DND-41 (cell line): ENCODE results near the gene RILPL1.

Experiments used
- ATAC-seq: fragments of 200-7000 bp; cut with Tn5 transposase; 3 replicates; pipeline ENCODE4 v1.9.1; 2021; ENCODE audit warnings: low read depth; ENCODE audit not compliant: insufficient read depth
- DNase-seq: peaks from one replicate; pipeline ENCODE4 v3.0.0-alpha.2; 2020
- H2AFZ ChIP-seq: 2 replicates; pipeline ENCODE4 v1.6.0; 2012; ENCODE audit warnings: low read depth, low read length
- H3K27ac ChIP-seq: 2 replicates; pipeline ENCODE4 v1.5.1; 2012; ENCODE audit warnings: low read length, inconsistent platforms
- H3K27me3 ChIP-seq: fragments of 200-600 bp; sonication (generic); 2 replicates; pipeline ENCODE4 v1.6.0; 2012; ENCODE audit warnings: low read length, mild to moderate bottlenecking, inconsistent platforms; ENCODE audit not compliant: insufficient read depth, poor library complexity
- H3K36me3 ChIP-seq: 2 replicates; pipeline ENCODE4 v1.5.1; 2012; ENCODE audit warnings: low read length, inconsistent platforms; ENCODE audit not compliant: insufficient read depth
- H3K4me1 ChIP-seq: 2 replicates; pipeline ENCODE4 v1.5.1; 2012; ENCODE audit warnings: mild to moderate bottlenecking, low read length; ENCODE audit not compliant: insufficient read depth
- H3K4me2 ChIP-seq: 2 replicates; pipeline ENCODE4 v1.6.0; 2012; ENCODE audit warnings: mild to moderate bottlenecking, moderate library complexity, low read length, inconsistent platforms; ENCODE audit not compliant: insufficient read depth
- H3K4me3 ChIP-seq, 2 experiments: fragments of 200-600 bp in 1 of 2; shearing (Covaris generic) in 1 of 2; 2 replicates each; pipeline ENCODE4 v1.5.1; 2012 to 2016; ENCODE audit warnings: inconsistent platforms in 2 of 2, low read length in 2 of 2, mild to moderate bottlenecking in 2 of 2, low read depth in 1 of 2, moderate library complexity in 1 of 2
- H3K79me2 ChIP-seq: 2 replicates; pipeline ENCODE4 v1.6.0; 2012; ENCODE audit warnings: low read length, inconsistent platforms; ENCODE audit not compliant: insufficient read depth
- H3K9ac ChIP-seq: 2 replicates; pipeline ENCODE4 v1.6.0; 2012; ENCODE audit warnings: low read depth, mild to moderate bottlenecking, inconsistent platforms, low read length, moderate library complexity
- H3K9me3 ChIP-seq: 2 replicates; pipeline ENCODE4 v1.5.1; 2012; ENCODE audit warnings: low read length, moderate library complexity, mild to moderate bottlenecking, inconsistent platforms; ENCODE audit not compliant: insufficient read depth, severe bottlenecking
- H4K20me1 ChIP-seq: 2 replicates; pipeline ENCODE4 v1.6.0; 2012; ENCODE audit warnings: low read length; ENCODE audit not compliant: insufficient read depth
- EZH2 ChIP-seq: IDR thresholded peaks from 3 replicates; pipeline ENCODE4 v1.6.1; 2012; ENCODE audit warnings: borderline replicate concordance, low read depth, mild to moderate bottlenecking, moderate library complexity, low read length, inconsistent platforms; ENCODE audit not compliant: severe bottlenecking
- TF ChIP-seq, protein P1 (sequence below): IDR thresholded peaks from 2 replicates; pipeline ENCODE4 v1.5.1; 2012; ENCODE audit warnings: borderline replicate concordance, low read length, moderate library complexity, mild to moderate bottlenecking; ENCODE audit not compliant: poor library complexity, severe bottlenecking; ENCODE audit errors: extremely low read depth

RILPL1 gene

DNA sequence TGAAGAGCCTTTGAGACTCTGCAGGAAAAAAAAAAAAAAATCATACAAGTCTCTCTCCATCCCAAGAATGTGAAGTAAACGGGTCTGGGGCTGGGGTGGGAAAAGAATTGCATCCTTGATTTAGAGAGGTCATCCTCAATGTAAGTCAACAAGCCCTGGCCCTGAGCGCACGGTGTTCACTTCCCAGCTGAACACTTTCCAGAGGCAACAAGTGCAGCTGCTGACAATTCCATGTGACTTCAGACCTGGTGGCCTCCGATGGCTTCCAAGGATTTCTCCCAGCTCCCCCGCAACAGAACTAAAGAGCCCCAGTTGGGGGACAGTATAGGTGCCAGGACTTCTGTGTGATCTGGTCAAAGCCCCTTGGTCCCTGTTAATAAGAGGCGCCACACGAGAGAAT is 2.4 kb downstream of the RILPL1 start:
- Histone ChIP-seq H3K9me3 (no peaks in the 10 kb centered on the region), H3K27me3 (no peaks in the 10 kb centered on the region), H3K79me2 (peaks cover 5% of the 10 kb centered on the region), H3K4me3 (no peak overlapping the region), H2AFZ (no peak overlapping the region), H3K4me2 (no peak overlapping the region), H4K20me1 (0 out of 2 replicates have a peak, but pooled peaks cover 3% of the 10 kb centered on the region), H3K9ac (no peak overlapping the region), H3K36me3 (no peaks in the 10 kb centered on the region), H3K27ac (no peak overlapping the region), H3K4me1 (peaks cover 31% of the 10 kb centered on the region)
- TF ChIP-seq, protein P1, sequence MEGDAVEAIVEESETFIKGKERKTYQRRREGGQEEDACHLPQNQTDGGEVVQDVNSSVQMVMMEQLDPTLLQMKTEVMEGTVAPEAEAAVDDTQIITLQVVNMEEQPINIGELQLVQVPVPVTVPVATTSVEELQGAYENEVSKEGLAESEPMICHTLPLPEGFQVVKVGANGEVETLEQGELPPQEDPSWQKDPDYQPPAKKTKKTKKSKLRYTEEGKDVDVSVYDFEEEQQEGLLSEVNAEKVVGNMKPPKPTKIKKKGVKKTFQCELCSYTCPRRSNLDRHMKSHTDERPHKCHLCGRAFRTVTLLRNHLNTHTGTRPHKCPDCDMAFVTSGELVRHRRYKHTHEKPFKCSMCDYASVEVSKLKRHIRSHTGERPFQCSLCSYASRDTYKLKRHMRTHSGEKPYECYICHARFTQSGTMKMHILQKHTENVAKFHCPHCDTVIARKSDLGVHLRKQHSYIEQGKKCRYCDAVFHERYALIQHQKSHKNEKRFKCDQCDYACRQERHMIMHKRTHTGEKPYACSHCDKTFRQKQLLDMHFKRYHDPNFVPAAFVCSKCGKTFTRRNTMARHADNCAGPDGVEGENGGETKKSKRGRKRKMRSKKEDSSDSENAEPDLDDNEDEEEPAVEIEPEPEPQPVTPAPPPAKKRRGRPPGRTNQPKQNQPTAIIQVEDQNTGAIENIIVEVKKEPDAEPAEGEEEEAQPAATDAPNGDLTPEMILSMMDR: no peak
- TF ChIP-seq EZH2: no peak
- ATAC-seq (no peak), DNase-seq (no peak)

- DNase-seq: no peak
- no peak overlapping the region for H3K9ac ChIP-seq
- no peak overlapping the region for H3K4me2 ChIP-seq
- H3K36me3 ChIP-seq: no peaks in the 10 kb centered on the region
- ATAC-seq: no peak
- H3K27me3 ChIP-seq: no peaks in the 10 kb centered on the region
- H2AFZ ChIP-seq: no peak overlapping the region
- 0 out of 2 replicates have a peak, but pooled peaks cover 3% of the 10 kb centered on the region for H4K20me1 ChIP-seq
- H3K79me2 ChIP-seq: peaks cover 5% of the 10 kb centered on the region
- H3K27ac ChIP-seq: no peak overlapping the region
- TF ChIP-seq, protein P1: no peak
- no peak for TF ChIP-seq EZH2
- no peaks in the 10 kb centered on the region for H3K9me3 ChIP-seq
- H3K4me3 ChIP-seq: no peak overlapping the region
- peaks cover 31% of the 10 kb centered on the region for H3K4me1 ChIP-seq
Observed at GRCh38 chr12:123530668-123531067, 2.9 kb downstream of the RILPL1 start.

DNA sequence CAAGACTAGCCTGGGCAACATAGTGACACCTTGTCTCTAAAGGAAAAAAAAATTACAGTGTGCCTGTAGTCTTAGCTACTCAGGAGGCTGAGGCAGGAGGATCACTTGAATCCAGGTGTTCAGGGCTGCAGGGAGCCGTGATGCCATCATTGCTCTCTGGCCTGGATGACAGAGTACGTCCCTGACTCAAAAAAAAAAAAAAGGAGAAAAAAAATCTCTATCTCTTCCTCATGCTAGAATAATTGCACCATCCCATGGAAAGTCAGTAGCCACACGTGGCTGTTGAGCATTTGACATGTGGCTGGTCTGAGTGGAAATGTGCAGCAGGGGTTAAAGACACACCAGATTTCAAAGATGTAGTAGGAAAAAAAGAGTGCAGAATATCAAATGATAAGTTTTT is 3.8 kb downstream of the RILPL1 start:
- TF ChIP-seq, protein P1: no peak
- TF ChIP-seq EZH2: no peak
- no peak overlapping the region for H3K9ac ChIP-seq
- H3K9me3 ChIP-seq: no peaks in the 10 kb centered on the region
- ATAC-seq: no peak
- H3K4me1 ChIP-seq: peaks cover 30% of the 10 kb centered on the region
- H3K36me3 ChIP-seq: no peaks in the 10 kb centered on the region
- no peak overlapping the region for H3K27ac ChIP-seq
- no peak overlapping the region for H3K4me3 ChIP-seq
- no peak for DNase-seq
- H3K27me3 ChIP-seq: no peaks in the 10 kb centered on the region
- no peak overlapping the region for H3K4me2 ChIP-seq
- H4K20me1 ChIP-seq: 0 out of 2 replicates have a peak, but pooled peaks cover 3% of the 10 kb centered on the region
- no peak overlapping the region for H2AFZ ChIP-seq
- peaks cover 5% of the 10 kb centered on the region for H3K79me2 ChIP-seq

DNA sequence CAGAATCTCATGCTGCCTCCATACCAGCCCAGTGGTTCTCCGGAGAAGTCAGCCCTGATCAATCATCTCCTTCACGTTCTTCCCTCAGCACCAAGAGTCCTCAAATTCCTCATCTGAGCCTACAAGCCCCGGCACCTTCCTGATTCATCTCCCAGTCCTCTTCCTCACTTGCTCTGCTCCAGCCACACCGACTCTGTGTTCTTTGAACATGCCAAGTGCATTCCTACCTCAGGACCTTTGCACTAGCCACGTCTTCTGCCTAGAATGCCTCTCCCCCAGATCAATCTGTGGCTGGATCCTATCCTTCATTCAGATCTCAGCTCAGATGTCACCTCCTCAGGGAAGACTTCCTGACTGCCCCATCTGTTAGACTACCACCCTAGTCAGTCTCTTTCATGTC is 4.7 kb downstream of the RILPL1 start:
- H3K27ac ChIP-seq: no peak overlapping the region
- H3K36me3 ChIP-seq: no peaks in the 10 kb centered on the region
- ATAC-seq (no peak), DNase-seq (no peak)
- H3K4me2 ChIP-seq: no peak overlapping the region
- no peak overlapping the region for H3K9ac ChIP-seq
- no peaks in the 10 kb centered on the region for H3K27me3 ChIP-seq
- H3K4me3 ChIP-seq: no peak overlapping the region
- TF ChIP-seq, protein P1: no peak
- no peak for TF ChIP-seq EZH2
- H3K4me1 ChIP-seq: peaks cover 24% of the 10 kb centered on the region
- peaks cover 5% of the 10 kb centered on the region for H3K79me2 ChIP-seq
- 0 out of 2 replicates have a peak, but pooled peaks cover 3% of the 10 kb centered on the region for H4K20me1 ChIP-seq
- H3K9me3 ChIP-seq: no peaks in the 10 kb centered on the region
- no peak overlapping the region for H2AFZ ChIP-seq
